Measurements from ENCODE around the gene SETD4. TPM values are rescaled to one million over a fixed set of nuclear protein-coding genes. Genes with fewer than 3 reads are reported as not detected.

Gene SETD4

DNA sequence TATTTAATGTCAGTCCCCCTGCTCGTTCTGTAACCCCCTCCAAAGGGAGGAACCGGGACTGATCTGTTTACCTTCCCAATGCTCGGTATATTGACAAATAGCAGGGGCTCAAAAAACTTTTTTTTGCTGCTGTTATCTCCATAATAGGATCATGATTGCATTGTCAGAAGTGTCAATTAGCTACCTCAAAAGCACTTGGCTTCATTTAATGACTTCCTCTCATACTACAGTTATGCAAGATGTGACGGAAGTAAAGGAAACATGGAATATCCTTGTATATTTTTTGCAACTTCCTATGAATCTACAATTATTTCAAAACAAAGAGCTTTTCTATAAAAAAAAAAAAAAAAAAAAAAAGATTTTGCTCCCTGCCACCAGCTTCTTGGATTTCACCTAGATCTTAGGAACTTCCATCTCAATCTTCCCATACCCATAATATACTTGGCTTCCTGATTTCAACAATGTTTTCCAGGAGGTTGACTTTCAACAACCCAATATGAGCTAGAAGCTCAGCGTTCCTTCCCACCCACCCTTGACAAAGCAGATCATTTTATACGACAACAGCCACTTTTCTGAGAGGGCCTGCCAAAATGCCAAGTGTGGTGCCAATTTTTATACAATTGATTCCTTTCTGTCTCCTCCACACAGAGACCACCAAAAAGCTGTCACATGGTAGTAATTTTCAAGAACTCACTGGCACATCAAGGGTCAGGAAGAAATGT is 71.7 kb downstream of the SETD4 start:
- Histone ChIP-seq H4K8ac (ENCODE audit: low read depth, low read length) (no peak overlapping the region), H3K27ac (ENCODE audit: low read depth, low read length) (no peak overlapping the region), H2BK5ac (ENCODE audit: low read length) (no peak overlapping the region), H3K56ac (ENCODE audit: low read length) (no peak overlapping the region), H2BK120ac (ENCODE audit: low read depth, low read length) (no peak overlapping the region), H3K9ac (ENCODE audit: low read length) (no peak overlapping the region), H3K4me2 (ENCODE audit: low read length) (no peak overlapping the region), H3K4me3 (ENCODE audit: low read length) (no peak overlapping the region), H3K23ac (ENCODE audit: low read length) (no peak overlapping the region), H4K5ac (ENCODE audit: low read length) (no peak overlapping the region), H3K36me3 (ENCODE audit: control insufficient read depth, insufficient read depth, low read length) (no peaks in the 10 kb centered on the region), H3K18ac (ENCODE audit: low read length) (no peak overlapping the region), H2AK5ac (ENCODE audit: low read length) (no peak overlapping the region), H3K27me3 (ENCODE audit: insufficient read depth, low read length, poor library complexity) (no peaks in the 10 kb centered on the region), H3K4ac (ENCODE audit: low read depth, low read length) (no peak overlapping the region), H3K79me1 (ENCODE audit: low read length) (no peaks in the 10 kb centered on the region), H2BK15ac (replicated peaks; ENCODE audit: low read depth) (no peak overlapping the region), H3K79me2 (ENCODE audit: control insufficient read depth, insufficient read depth, low read length) (no peaks in the 10 kb centered on the region), H3K4me1 (ENCODE audit: control insufficient read depth, low read depth, low read length) (no peaks in the 10 kb centered on the region)
- DNase-seq: peak; percentile 11
- WGBS (ENCODE audit: extremely low coverage, insufficient coverage, low lambda C conversion rate): no CpG with 5 or more reads among the region's 6 CpGs

DNA sequence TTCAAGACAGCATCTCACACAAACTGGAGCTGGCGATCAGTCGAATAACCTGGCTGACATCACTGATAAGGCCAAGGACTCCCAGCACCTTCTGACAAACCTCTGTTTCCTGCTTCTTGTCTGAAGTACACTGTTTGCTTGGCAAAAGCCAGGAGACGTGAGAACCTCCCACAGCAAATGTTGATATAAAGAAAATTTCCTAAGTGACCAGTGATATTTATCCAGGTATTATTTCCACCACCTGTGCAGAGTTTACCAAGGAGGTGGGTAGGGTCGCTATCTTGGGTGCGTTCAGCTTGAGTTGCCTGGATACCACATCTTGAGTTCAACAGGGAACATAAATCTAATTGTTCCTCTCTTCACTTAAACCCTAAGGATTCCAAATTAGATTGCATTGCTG is 72.9 kb downstream of the SETD4 start:
- Histone ChIP-seq H3K79me1 (ENCODE audit: low read length) (no peaks in the 10 kb centered on the region), H3K27me3 (ENCODE audit: insufficient read depth, low read length, poor library complexity) (no peaks in the 10 kb centered on the region), H3K4ac (ENCODE audit: low read depth, low read length) (no peak overlapping the region), H3K36me3 (ENCODE audit: control insufficient read depth, insufficient read depth, low read length) (no peaks in the 10 kb centered on the region), H3K4me3 (ENCODE audit: low read length) (no peak overlapping the region), H3K23ac (ENCODE audit: low read length) (no peak overlapping the region), H4K8ac (ENCODE audit: low read depth, low read length) (no peak overlapping the region), H4K5ac (ENCODE audit: low read length) (no peak overlapping the region), H2AK5ac (ENCODE audit: low read length) (no peak overlapping the region), H2BK120ac (ENCODE audit: low read depth, low read length) (no peak overlapping the region), H3K4me2 (ENCODE audit: low read length) (no peak overlapping the region), H3K79me2 (ENCODE audit: control insufficient read depth, insufficient read depth, low read length) (no peaks in the 10 kb centered on the region), H2BK15ac (replicated peaks; ENCODE audit: low read depth) (no peak overlapping the region), H3K4me1 (ENCODE audit: control insufficient read depth, low read depth, low read length) (no peaks in the 10 kb centered on the region), H3K9ac (ENCODE audit: low read length) (no peak overlapping the region), H3K56ac (ENCODE audit: low read length) (no peak overlapping the region), H2BK5ac (ENCODE audit: low read length) (no peak overlapping the region), H3K27ac (ENCODE audit: low read depth, low read length) (no peak overlapping the region), H3K18ac (ENCODE audit: low read length) (no peak overlapping the region)
- DNase-seq: no peak
- no CpG with 5 or more reads among the region's 5 CpGs for WGBS (ENCODE audit: extremely low coverage, insufficient coverage, low lambda C conversion rate)

DNA sequence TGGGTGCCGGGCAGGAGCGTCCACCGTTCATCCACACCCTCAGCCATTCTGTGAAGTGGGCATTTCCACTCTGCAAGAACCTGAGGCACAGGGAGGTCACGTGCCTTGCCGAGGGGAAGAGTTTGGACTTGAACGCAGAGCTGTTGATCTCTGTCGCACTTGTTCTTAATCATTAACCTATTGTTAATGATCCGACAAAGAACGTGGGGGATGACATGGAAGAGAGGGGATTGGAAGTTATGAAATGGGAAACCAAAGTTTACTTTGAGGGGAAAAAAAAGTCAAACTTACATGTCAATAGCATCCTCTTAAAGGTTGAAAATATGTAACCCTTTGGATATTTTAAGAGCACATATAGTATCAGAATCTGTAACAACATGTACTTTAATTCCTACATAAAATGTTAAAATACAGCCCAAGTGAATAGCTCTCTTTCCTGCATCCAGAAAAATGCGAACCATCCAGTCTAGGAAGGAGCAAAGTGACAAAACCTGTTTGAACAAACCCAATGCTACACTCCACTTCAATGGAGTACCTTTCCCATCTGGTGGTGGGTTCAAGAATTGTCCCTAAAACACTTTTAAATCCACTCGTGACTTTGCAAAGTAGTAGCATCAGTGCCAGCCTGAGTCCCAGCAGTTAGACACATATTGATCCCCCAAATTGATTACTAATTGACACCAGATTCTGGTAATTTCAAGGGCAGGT is 75.5 kb downstream of the SETD4 start:
- H2BK15ac ChIP-seq (replicated peaks; ENCODE audit: low read depth): no peak overlapping the region
- peak; percentile 22 for DNase-seq
- H2BK120ac ChIP-seq (ENCODE audit: low read depth, low read length): no peak overlapping the region
- H3K79me2 ChIP-seq (ENCODE audit: control insufficient read depth, insufficient read depth, low read length): no peaks in the 10 kb centered on the region
- no CpG with 5 or more reads among the region's 11 CpGs for WGBS (ENCODE audit: extremely low coverage, insufficient coverage, low lambda C conversion rate)
- no peak overlapping the region for H3K9ac ChIP-seq (ENCODE audit: low read length)
- H3K27me3 ChIP-seq (ENCODE audit: insufficient read depth, low read length, poor library complexity): no peaks in the 10 kb centered on the region
- no peak overlapping the region for H4K5ac ChIP-seq (ENCODE audit: low read length)
- no peak overlapping the region for H2BK5ac ChIP-seq (ENCODE audit: low read length)
- H3K56ac ChIP-seq (ENCODE audit: low read length): no peak overlapping the region
- H3K36me3 ChIP-seq (ENCODE audit: control insufficient read depth, insufficient read depth, low read length): no peaks in the 10 kb centered on the region
- no peaks in the 10 kb centered on the region for H3K79me1 ChIP-seq (ENCODE audit: low read length)
- H3K4me2 ChIP-seq (ENCODE audit: low read length): no peak overlapping the region
- H3K4ac ChIP-seq (ENCODE audit: low read depth, low read length): no peak overlapping the region
- H2AK5ac ChIP-seq (ENCODE audit: low read length): no peak overlapping the region
- H3K4me3 ChIP-seq (ENCODE audit: low read length): no peak overlapping the region
- no peak overlapping the region for H3K18ac ChIP-seq (ENCODE audit: low read length)
- no peaks in the 10 kb centered on the region for H3K4me1 ChIP-seq (ENCODE audit: control insufficient read depth, low read depth, low read length)
- H3K23ac ChIP-seq (ENCODE audit: low read length): no peak overlapping the region
- H3K27ac ChIP-seq (ENCODE audit: low read depth, low read length): no peak overlapping the region
- H4K8ac ChIP-seq (ENCODE audit: low read depth, low read length): no peak overlapping the region

Small RNA genes within 50 kb of the gene (small RNA-seq; reads per million reads assigned to genes)
- not detected for gene RNU6-992P (ENCODE audit: insufficient read depth)
